Breast epithelium (tissue), 4 donors: ENCODE results near the gene SLIT1. TPM values are rescaled to one million over a fixed set of nuclear protein-coding genes. Genes with fewer than 3 reads are reported as not detected.

Experiments
- DNase-seq, 2 donors: peaks; one replicate each; pipeline ENCODE4 v3.0.0-alpha.2; 2019; ENCODE audit warnings: low spot score in 2 of 2
- H3K27ac ChIP-seq, 2 donors: fragments of 200-600 bp; sonication (generic) in 1 of 2; one replicate each; pipeline ENCODE4 v1.5.1; 2016 to 2019; ENCODE audit warnings: mild to moderate bottlenecking in 1 of 2
- H3K27me3 ChIP-seq, 2 donors: fragments of 200-600 bp; sonication (generic) in 1 of 2; one replicate each; pipeline versions ENCODE4 v1.5.1 to v1.6.0; 2017 to 2019; ENCODE audit warnings: control low read depth in 1 of 2, mild to moderate bottlenecking in 1 of 2
- H3K36me3 ChIP-seq: fragments of 200-600 bp; one replicate; pipeline ENCODE4 v1.5.1; 2019
- H3K4me1 ChIP-seq, 2 donors: fragments of 200-600 bp; sonication (generic); one replicate each; pipeline ENCODE4 v1.5.1; 2016 to 2019; ENCODE audit warnings: control low read depth in 1 of 2
- H3K4me3 ChIP-seq, 3 donors: fragments of 200-600 bp; sonication (generic); 1 replicate in 2 of 3; 2 replicates in 1 of 3; pipeline ENCODE4 v1.5.1; 2016 to 2019; ENCODE audit warnings: mild to moderate bottlenecking in 3 of 3, moderate library complexity in 2 of 3
- H3K9me3 ChIP-seq, 2 donors: fragments of 200-600 bp; sonication (generic) in 1 of 2; one replicate each; pipeline ENCODE4 v1.5.1; 2016 to 2019; ENCODE audit warnings: control low read depth in 1 of 2
- CTCF ChIP-seq, 3 donors: fragments of 450-650 bp; IDR thresholded peaks; one replicate each; pipeline ENCODE4 v1.5.1; 2016 to 2017; ENCODE audit warnings: antibody characterized with exemption in 3 of 3, mild to moderate bottlenecking in 3 of 3, moderate library complexity in 3 of 3
- POLR2A ChIP-seq: fragments of 450-650 bp; IDR thresholded peaks from one replicate; pipeline ENCODE4 v1.6.1; 2016; ENCODE audit warnings: antibody characterized with exemption, mild to moderate bottlenecking, moderate library complexity
- POLR2AphosphoS5 ChIP-seq, 3 donors: sonication (generic); formaldehyde crosslinking; IDR thresholded peaks; one replicate each; pipeline ENCODE4 v1.6.1; 2017; ENCODE audit warnings: antibody characterized with exemption in 3 of 3
- intact Hi-C: fragments of 100-400 bp; cut with DNase I; formaldehyde crosslinking; loops from one replicate; pipeline ENCODE4 v1.15.1; 2023; ENCODE audit warnings: low total_unique reads
- total RNA-seq, 3 donors: library from RNA; depleted of rRNA; stranded (reverse); fragments of >200 nt; gene quantifications; one replicate each; pipeline ENCODE4 v1.1.0, GENCODE V29; 2016

SLIT1 gene
- total RNA-seq, 3 donors from 2014 or later: under 0.01 to 0.44 (median 0.16) TPM

- no peaks in the 10 kb centered on the region for H3K27me3 ChIP-seq
- no peaks in the 10 kb centered on the region for H3K36me3 ChIP-seq
- H3K4me1 ChIP-seq: no peaks in the 10 kb centered on the region
- no peak overlapping the region for H3K4me3 ChIP-seq
- no peak for DNase-seq
- intact Hi-C loops: no loop called here
- H3K27ac ChIP-seq: no peak overlapping the region
- H3K9me3 ChIP-seq: no peaks in the 10 kb centered on the region
- TF ChIP-seq POLR2A: no peak
- no peak for TF ChIP-seq POLR2AphosphoS5 (IDR thresholded peaks at IDR 0.05)
- TF ChIP-seq CTCF (IDR thresholded peaks at IDR 0.05): no peak
Observed at GRCh38 chr10:97169063-97169462, 16.7 kb downstream of the SLIT1 start.

DNA sequence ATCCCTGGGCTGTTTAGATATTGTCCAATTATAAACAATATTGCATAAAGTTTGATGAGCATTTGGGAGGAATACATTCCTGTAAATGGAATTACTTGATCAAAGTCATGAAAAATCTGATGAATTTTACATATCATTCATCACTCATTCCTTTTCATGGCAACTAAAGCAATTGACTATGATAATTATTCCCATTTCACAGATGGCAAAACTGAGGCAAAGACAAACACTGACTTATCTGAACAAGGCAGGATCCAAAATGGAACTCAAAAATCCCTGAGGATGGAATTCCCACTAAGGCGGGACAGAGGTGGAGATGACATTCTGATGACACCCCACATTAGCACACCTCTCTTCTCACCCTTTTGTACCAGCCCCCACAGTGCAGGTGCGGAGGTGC, 17.1 kb downstream of the SLIT1 start:
- no peaks in the 10 kb centered on the region for H3K4me1 ChIP-seq
- intact Hi-C loops: no loop called here
- no peak for TF ChIP-seq POLR2A
- TF ChIP-seq CTCF (IDR thresholded peaks at IDR 0.05): no peak
- no peak for TF ChIP-seq POLR2AphosphoS5 (IDR thresholded peaks at IDR 0.05)
- no peaks in the 10 kb centered on the region for H3K9me3 ChIP-seq
- no peak overlapping the region for H3K27ac ChIP-seq
- no peaks in the 10 kb centered on the region for H3K27me3 ChIP-seq
- DNase-seq: no peak
- no peaks in the 10 kb centered on the region for H3K36me3 ChIP-seq
- H3K4me3 ChIP-seq: no peak overlapping the region

- DNase-seq: no peak
- TF ChIP-seq CTCF (IDR thresholded peaks at IDR 0.05) (no peak), POLR2AphosphoS5 (IDR thresholded peaks at IDR 0.05) (no peak), POLR2A (no peak)
- H3K27me3 ChIP-seq: no peaks in the 10 kb centered on the region
- H3K27ac ChIP-seq: no peak overlapping the region
- no peaks in the 10 kb centered on the region for H3K9me3 ChIP-seq
- no peak overlapping the region for H3K4me3 ChIP-seq
- intact Hi-C loops: no loop called here
- H3K36me3 ChIP-seq: no peaks in the 10 kb centered on the region
- H3K4me1 ChIP-seq: no peaks in the 10 kb centered on the region
Observed at GRCh38 chr10:97165499-97165898, 20.3 kb downstream of the SLIT1 start.

GRCh38 chr10:97163781-97164501, 21.8 kb downstream of the SLIT1 start:
- Histone ChIP-seq H3K9me3 (no peaks in the 10 kb centered on the region), H3K4me1 (no peaks in the 10 kb centered on the region), H3K27me3 (no peaks in the 10 kb centered on the region), H3K36me3 (no peaks in the 10 kb centered on the region), H3K27ac (no peak overlapping the region), H3K4me3 (no peak overlapping the region)
- TF ChIP-seq POLR2A (no peak), POLR2AphosphoS5 (IDR thresholded peaks at IDR 0.05) (no peak), CTCF (IDR thresholded peaks at IDR 0.05) (no peak)
- DNase-seq: peak in 1 of 2 donors; percentile 31
- intact Hi-C loops: no loop called here

DNA sequence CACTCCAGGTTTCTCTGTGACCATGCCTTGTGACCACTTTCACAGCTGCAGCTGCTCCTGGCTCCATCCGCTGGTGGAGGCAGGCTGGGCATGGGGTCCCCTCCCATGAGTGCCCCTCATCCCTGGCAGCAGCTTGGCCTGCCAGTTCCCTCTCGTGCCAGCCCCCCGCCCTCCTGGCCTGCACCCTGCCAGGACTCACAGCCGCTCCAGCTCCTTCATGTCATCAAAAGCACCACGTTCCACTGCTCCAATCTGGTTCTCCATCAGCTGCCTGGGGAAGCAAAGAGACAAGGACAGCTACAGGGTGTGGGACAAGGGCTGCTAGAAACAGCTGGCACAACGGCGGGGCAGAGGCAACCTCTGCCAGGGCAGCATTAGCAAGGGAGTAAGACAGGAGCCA, 22.6 kb downstream of the SLIT1 start:
- TF ChIP-seq CTCF (IDR thresholded peaks at IDR 0.05) (no peak), POLR2AphosphoS5 (IDR thresholded peaks at IDR 0.05) (no peak), POLR2A (no peak)
- Histone ChIP-seq H3K9me3 (no peaks in the 10 kb centered on the region), H3K4me1 (no peaks in the 10 kb centered on the region), H3K36me3 (no peaks in the 10 kb centered on the region), H3K27ac (no peak overlapping the region), H3K27me3 (no peaks in the 10 kb centered on the region), H3K4me3 (no peak overlapping the region)
- DNase-seq: no peak
- intact Hi-C loops: no loop called here
